H1 (cell line): Measurements from ENCODE around the gene ZFYVE27. TPM values are rescaled to one million over a fixed set of nuclear protein-coding genes. Genes with fewer than 3 reads are reported as not detected.
A peak's percentile ranks its signal among the peaks of the same experiment; 100 is the strongest.

Experiments
- CTCF ChIA-PET: fragments of 300-600 bp; sonication (Branson Sonifier 250); formaldehyde crosslinking; loops from one replicate; lab custom pipeline; 2021; ENCODE audit not compliant: partially characterized antibody; lab: Charles Lee
- POLR2A ChIA-PET: fragments of 300-600 bp; sonication (Branson Sonifier 250); formaldehyde crosslinking; loops from one replicate; lab custom pipeline; 2021; ENCODE audit warnings: inconsistent platforms; ENCODE audit not compliant: partially characterized antibody; lab: Charles Lee
- DNase-seq, 2 experiments: peaks; one replicate each; pipeline versions ENCODE4 v3.0.0 to v3.0.0-alpha.2; 2010 to 2022; ENCODE audit warnings: low spot score in 2 of 2, low read depth in 1 of 2, mixed read lengths in 1 of 2
- FAIRE-seq: peaks from 2 replicates; lab custom pipeline; 2011; peaks lifted over from hg19 to GRCh38; lab: Jason Lieb, UNC
- H2AFZ ChIP-seq: 2 replicates; pipeline ENCODE4 v1.8.1; 2012; ENCODE audit warnings: low read length, inconsistent platforms
- H2AK5ac ChIP-seq: 2 replicates; pipeline ENCODE4 v1.6.1; 2013; ENCODE audit warnings: low read depth, low read length
- H2BK120ac ChIP-seq: replicated peaks from 2 replicates; pipeline ENCODE3; 2013; ENCODE audit warnings: low read depth, low read length, inconsistent platforms
- H2BK12ac ChIP-seq: 2 replicates; pipeline ENCODE4 v1.6.1; 2013; ENCODE audit warnings: low read depth, low read length
- H2BK15ac ChIP-seq: 2 replicates; pipeline ENCODE4 v1.6.1; 2013; ENCODE audit warnings: low read length
- H2BK20ac ChIP-seq: 2 replicates; pipeline ENCODE4 v1.6.1; 2013; ENCODE audit warnings: low read length
- H2BK5ac ChIP-seq: 2 replicates; pipeline ENCODE4 v1.6.1; 2013; ENCODE audit warnings: low read depth, low read length
- H3K14ac ChIP-seq: 2 replicates; pipeline ENCODE4 v1.6.1; 2013; ENCODE audit warnings: inconsistent platforms; ENCODE audit not compliant: insufficient read length
- H3K18ac ChIP-seq: 2 replicates; pipeline ENCODE4 v1.6.1; 2013; ENCODE audit warnings: low read length; ENCODE audit errors: extremely low read depth
- H3K23ac ChIP-seq: 2 replicates; pipeline ENCODE4 v1.6.1; 2013; ENCODE audit warnings: inconsistent platforms; ENCODE audit not compliant: insufficient read length
- H3K23me2 ChIP-seq: 2 replicates; pipeline ENCODE4 v1.6.1; 2013; ENCODE audit warnings: low read depth, low read length
- H3K27ac ChIP-seq: 2 replicates; pipeline ENCODE4 v1.6.1; 2011; ENCODE audit warnings: low read depth, low read length, inconsistent platforms
- H3K27me3 ChIP-seq, 4 experiments: replicated peaks in 1 of 4; 1 replicate in 1 of 4; 2 replicates in 3 of 4; pipeline versions ENCODE4 v1.6.1 to v1.8.1; 2011 to 2013; ENCODE audit warnings: low read length in 3 of 4, mild to moderate bottlenecking in 3 of 4, inconsistent platforms in 2 of 4, mixed read lengths in 2 of 4, moderate library complexity in 1 of 4; ENCODE audit not compliant: control insufficient read depth in 3 of 4, insufficient read depth in 3 of 4; ENCODE audit errors: extremely low read depth in 1 of 4
- H3K36me3 ChIP-seq, 4 experiments: 2 replicates each; pipeline versions ENCODE4 v1.6.1 to v1.8.1; 2011 to 2013; ENCODE audit warnings: mild to moderate bottlenecking in 4 of 4, low read length in 3 of 4, moderate library complexity in 2 of 4, control low read depth in 1 of 4, inconsistent platforms in 1 of 4; ENCODE audit not compliant: insufficient read depth in 4 of 4, control insufficient read depth in 2 of 4
- H3K4ac ChIP-seq: replicated peaks from 2 replicates; pipeline ENCODE3; 2013; ENCODE audit warnings: low read length, low read depth, mixed read lengths, inconsistent platforms; ENCODE audit not compliant: insufficient read length
- H3K4me1 ChIP-seq, 4 experiments: replicated peaks in 1 of 4; 1 replicate in 1 of 4; 2 replicates in 3 of 4; pipeline versions ENCODE4 v1.6.1 to v1.8.1; 2011 to 2013; ENCODE audit warnings: low read length in 3 of 4, inconsistent platforms in 2 of 4, mixed read lengths in 1 of 4; ENCODE audit not compliant: insufficient read depth in 4 of 4, control insufficient read depth in 3 of 4
- H3K4me2 ChIP-seq, 2 experiments: 2 replicates each; pipeline versions ENCODE4 v1.6.1 to v1.8.1; 2011 to 2013; ENCODE audit warnings: low read depth in 2 of 2, low read length in 2 of 2, control low read depth in 1 of 2, inconsistent platforms in 1 of 2, mild to moderate bottlenecking in 1 of 2; ENCODE audit not compliant: insufficient read depth in 1 of 2
- H3K4me3 ChIP-seq, 4 experiments: fragments of 200-600, 300-600 bp in 1 of 4; sonication (generic), shearing (Covaris generic), sonication (Bioruptor Twin) in 1 of 4; 2 replicates each; pipeline versions ENCODE4 v1.5.1 to v1.8.1; 2011 to 2016; ENCODE audit warnings: low read length in 4 of 4, low read depth in 3 of 4, control low read depth in 2 of 4, inconsistent platforms in 2 of 4, mild to moderate bottlenecking in 2 of 4, mixed read lengths in 1 of 4, moderate library complexity in 1 of 4; ENCODE audit not compliant: insufficient read depth in 2 of 4; ENCODE audit errors: extremely low read depth in 1 of 4
- H3K56ac ChIP-seq: replicated peaks from 2 replicates; pipeline ENCODE3; 2013; ENCODE audit warnings: low read depth, mild to moderate bottlenecking, mixed read lengths, low read length, inconsistent platforms; ENCODE audit not compliant: insufficient read length
- H3K79me1 ChIP-seq: 2 replicates; pipeline ENCODE4 v1.6.1; 2013; ENCODE audit warnings: low read depth, low read length, control low read depth
- H3K79me2 ChIP-seq, 2 experiments: 2 replicates each; pipeline versions ENCODE4 v1.6.1 to v1.8.1; 2012 to 2013; ENCODE audit warnings: low read length in 2 of 2, mild to moderate bottlenecking in 2 of 2, inconsistent platforms in 1 of 2; ENCODE audit not compliant: insufficient read depth in 2 of 2, control insufficient read depth in 1 of 2
- H3K9ac ChIP-seq, 4 experiments: replicated peaks in 1 of 4; 1 replicate in 1 of 4; 2 replicates in 3 of 4; pipeline versions ENCODE4 v1.6.1 to v1.8.1; 2011 to 2013; ENCODE audit warnings: low read depth in 3 of 4, low read length in 3 of 4, control low read depth in 2 of 4, mild to moderate bottlenecking in 2 of 4, moderate library complexity in 2 of 4, inconsistent platforms in 1 of 4; ENCODE audit errors: extremely low read depth in 1 of 4
- H3K9me3 ChIP-seq, 2 experiments: 2 replicates each; pipeline versions ENCODE4 v1.6.1 to v1.8.1; 2012 to 2013; ENCODE audit warnings: mild to moderate bottlenecking in 2 of 2, moderate library complexity in 2 of 2, control low read depth in 1 of 2, inconsistent platforms in 1 of 2, low read depth in 1 of 2, low read length in 1 of 2, mixed read lengths in 1 of 2; ENCODE audit not compliant: insufficient read depth in 2 of 2
- H4K20me1 ChIP-seq, 2 experiments: replicated peaks in 1 of 2; 2 replicates each; pipeline versions ENCODE3 to v1.8.1; 2011 to 2013; ENCODE audit warnings: inconsistent platforms in 2 of 2, low read length in 2 of 2, mild to moderate bottlenecking in 1 of 2; ENCODE audit not compliant: insufficient read depth in 2 of 2, control insufficient read depth in 1 of 2
- H4K5ac ChIP-seq: 2 replicates; pipeline ENCODE4 v1.6.1; 2013; ENCODE audit warnings: low read length, low read depth, mixed read lengths, inconsistent platforms; ENCODE audit not compliant: insufficient read length
- H4K8ac ChIP-seq: 2 replicates; pipeline ENCODE4 v1.8.0; 2013; ENCODE audit warnings: mild to moderate bottlenecking, moderate library complexity, low read length, inconsistent platforms; ENCODE audit not compliant: insufficient read depth; ENCODE audit errors: extremely low read depth
- H4K91ac ChIP-seq: replicated peaks from 2 replicates; pipeline ENCODE3; 2013; ENCODE audit warnings: low read length, mixed read lengths, inconsistent platforms; ENCODE audit not compliant: insufficient read length
- RNF2 ChIP-seq: fragments of 200-900, 300-1000 bp; sonication (generic); IDR thresholded peaks from 2 replicates; pipeline ENCODE4 v1.7.1; 2016; ENCODE audit warnings: borderline replicate concordance, low read depth, mild to moderate bottlenecking, antibody characterized with exemption, low read length; ENCODE audit not compliant: poor library complexity, severe bottlenecking; ENCODE audit errors: missing control alignments
- TBP ChIP-seq: IDR thresholded peaks from 2 replicates; pipeline ENCODE4 v1.6.1; 2011; ENCODE audit warnings: low read depth, low read length, improper control_type of control experiment
- WGBS, 2 experiments: shearing (Covaris generic) in 1 of 2; methylation state at CpG; one replicate each; pipeline versions ENCODE4 v1.1.6 to v1.1.7; 2013 to 2015; ENCODE audit warnings: low lambda C conversion rate in 2 of 2, mixed read lengths in 2 of 2, inconsistent platforms in 1 of 2, low coverage in 1 of 2, missing lambda C conversion rate in 1 of 2; ENCODE audit not compliant: insufficient replicate concordance in 2 of 2, insufficient coverage in 1 of 2, insufficient read length in 1 of 2; ENCODE audit errors: extremely low coverage in 1 of 2, missing lambda C conversion rate in 1 of 2; 5-methylcytosine and 5-hydroxymethylcytosine counted together
- polyA plus RNA-seq, 7 experiments: library from polyadenylated mRNA; depleted of rRNA in 3 of 7; stranded (reverse) in 5 of 7; unstranded in 2 of 7; fragments of >200 nt in 5 of 7; fragments of 200-250 nt in 2 of 7; gene quantifications; 1 replicate in 5 of 7; 2 replicates in 1 of 7; 4 replicates in 1 of 7; pipeline versions ENCODE4 v1.2.1 to v1.2.3, GENCODE V29; 2011 to 2013; ENCODE audit warnings: missing spikeins in 2 of 7, mixed read lengths in 2 of 7
- total RNA-seq: library from RNA; stranded (reverse); fragmentation: NEBNext Ultra II Directional; extraction: Animal tissue kit (Norgen Biotek cat#: 25700); gene quantifications from 2 replicates; pipeline ENCODE4 v1.2.1, GENCODE V29; 2021

The ZFYVE27 gene
- total and polyA plus RNA-seq, 2 of the 8 experiments (the other 6 are each of a cell fraction or from before 2014, with no cell fraction given): 16.6 to 19.8 TPM

- peak overlapping the region; percentile 98; the same call in 1 of the 2 replicates for H2BK15ac ChIP-seq
- peak overlapping the region; percentile 27 for H4K5ac ChIP-seq
- DNase-seq (no peak), FAIRE-seq (no peak)
- no peak overlapping the region; a peak in 1 of 8 replicates for H3K4me3 ChIP-seq
- peak overlapping the region; percentile 93 for H2AK5ac ChIP-seq
- H3K79me1 ChIP-seq: peaks cover 10% of the 10 kb centered on the region
- peak overlapping the region; percentile 86 for H3K4ac ChIP-seq
- H3K79me2 ChIP-seq: peaks cover 4 to 29% of the 10 kb centered on the region in 2 experiments; a peak in 3 of 4 replicates
- TF ChIP-seq TBP (no peak), RNF2 (peak; percentile 84)
- no peak overlapping the region for H3K9ac ChIP-seq
- no peak overlapping the region for H3K23ac ChIP-seq
- peak overlapping the region; percentile 89; the same call in 1 of the 2 replicates for H3K18ac ChIP-seq
- no peak overlapping the region for H3K14ac ChIP-seq
- H3K36me3 ChIP-seq: peaks cover 5 to 19% (median 11%) of the 10 kb centered on the region in 4 experiments; a peak in 6 of 8 replicates
- H4K20me1 ChIP-seq: peaks cover 4 to 5% of the 10 kb centered on the region in 2 experiments
- peak overlapping the region; percentile 90 for H2BK12ac ChIP-seq
- H3K56ac ChIP-seq: no peak overlapping the region
- H3K27ac ChIP-seq: no peak overlapping the region
- H2BK20ac ChIP-seq: peak overlapping the region; percentile 72; the same call in 1 of the 2 replicates
- 67% methylated on average over 13 of the region's 13 CpGs; no CpG with 5 or more reads in 1 of the 2 experiments for WGBS, 2 experiments
- ChIA-PET POLR2A (interaction anchor here (0.7 to 15.1 kb wide), 16 partner anchors 10 to 116 kb away, joined by 3 to 234 read pairs (median 4); partner anchors contain the start of genes AVPI1, MARVELD1 and SFRP5), CTCF (interaction anchor here (0.6 to 15.1 kb wide), 14 partner anchors 10 to 182 kb away, joined by 3 to 773 read pairs (median 4); partner anchors contain the start of gene MARVELD1)
- peaks cover 12% of the 10 kb centered on the region for H3K23me2 ChIP-seq
- peak overlapping the region; percentile 88; the same call in 1 of the 2 replicates for H4K8ac ChIP-seq
- H3K9me3 ChIP-seq: peaks cover 6 to 7% of the 10 kb centered on the region in 2 experiments
- H4K91ac ChIP-seq: peak overlapping the region; percentile 44
- H2BK120ac ChIP-seq: no peak overlapping the region
- peak overlapping the region; percentile 75; the same call in 1 of the 2 replicates for H2BK5ac ChIP-seq
- H3K4me2 ChIP-seq: peak overlapping the region in 1 of 2 experiments; percentile 98; a peak in 2 of 4 replicates
- peak overlapping the region; percentile 88 for H2AFZ ChIP-seq
- H3K4me1 ChIP-seq: peaks cover 0 to 6% (median 3%) of the 10 kb centered on the region in 4 experiments; a peak in 5 of 7 replicates
- peaks cover 12 to 21% (median 17%) of the 10 kb centered on the region in 4 experiments for H3K27me3 ChIP-seq
These were observed 476 bp upstream of the ZFYVE27 start for GRCh38 chr10:97736403-97736901.
